GM20000 (cell line): ENCODE data around the gene ARSG.

ENCODE experiments used
- DNase-seq: peaks from one replicate; pipeline ENCODE4 v3.0.0; 2012; ENCODE audit warnings: low spot score
- CTCF ChIP-seq: IDR thresholded peaks from 2 replicates; pipeline ENCODE4 v1.5.1; 2012; ENCODE audit warnings: mild to moderate bottlenecking, control low read depth; ENCODE audit errors: extremely low read depth, missing control alignments

Gene ARSG

GRCh38 chr17:68390888-68391545 is 99.7 kb downstream of the ARSG start:
- TF ChIP-seq CTCF, result no peak
- DNase-seq, result no peak

GRCh38 chr17:68391561-68392268 is 100.4 kb downstream of the ARSG start:
- TF ChIP-seq CTCF, result no peak
- DNase-seq, result no peak

- TF ChIP-seq CTCF, result no peak
- no peak for DNase-seq
Observed at GRCh38 chr17:68394608-68395331, 103.5 kb downstream of the ARSG start.

- TF ChIP-seq CTCF, result no peak
- DNase-seq, result no peak
Observed at GRCh38 chr17:68396226-68397107, 105.2 kb downstream of the ARSG start.

GRCh38 chr17:68397108-68397536 is 105.8 kb downstream of the ARSG start:
- no peak for DNase-seq
- TF ChIP-seq CTCF, result no peak

GRCh38 chr17:68398691-68399637 is 107.7 kb downstream of the ARSG start:
- TF ChIP-seq CTCF, result peak; percentile 80

More at GRCh38 chr17:68398691-68399637, 107.7 kb downstream of the ARSG start:
- peak; percentile 82 for DNase-seq
